IMR-90 (cell line): Measurements from ENCODE around the gene ALDOC. TPM values are rescaled to one million over a fixed set of nuclear protein-coding genes. Genes with fewer than 3 reads are reported as not detected.

Source experiments
- ATAC-seq: fragments of 200-7000 bp; cut with Tn5 transposase; 2 replicates; pipeline ENCODE4 v1.9.1; 2020; ENCODE audit warnings: low read depth, mild to moderate bottlenecking, moderate library complexity
- BruUV-seq: library from RNA; stranded (reverse); fragments of 400-500 nt; replicated peaks from 2 replicates; lab custom pipeline; 2021; lab: Mats Ljungman, UMichigan
- CTCF ChIA-PET: fragments of 300-600 bp; formaldehyde crosslinking; extraction: SDS; loops from one replicate; lab custom pipeline; 2021; ENCODE audit warnings: antibody characterized with exemption; lab: Yijun Ruan, JAX
- POLR2A ChIA-PET: fragments of 300-600 bp; sonication (Branson Sonifier 250); formaldehyde crosslinking; loops from one replicate; lab custom pipeline; 2022; ENCODE audit warnings: antibody characterized with exemption; ENCODE audit not compliant: unreplicated experiment; lab: Charles Lee
- DNase-seq: peaks from one replicate; pipeline ENCODE4 v3.0.0; 2013
- H2AFZ ChIP-seq: replicated peaks from 2 replicates; pipeline ENCODE3; 2013; ENCODE audit warnings: low read length, mild to moderate bottlenecking; ENCODE audit not compliant: poor library complexity
- H2AK5ac ChIP-seq: 2 replicates; pipeline ENCODE4 v1.6.1; 2013; ENCODE audit warnings: low read depth, low read length, inconsistent platforms
- H2AK9ac ChIP-seq: replicated peaks from 2 replicates; pipeline ENCODE3; 2013; ENCODE audit warnings: mild to moderate bottlenecking, low read depth, low read length, moderate library complexity; ENCODE audit not compliant: poor library complexity
- H2BK120ac ChIP-seq: 2 replicates; pipeline ENCODE4 v1.6.1; 2013; ENCODE audit warnings: low read depth, low read length, inconsistent platforms
- H2BK15ac ChIP-seq: 3 replicates; pipeline ENCODE4 v1.6.1; 2013; ENCODE audit warnings: low read depth, low read length, inconsistent platforms
- H2BK20ac ChIP-seq: 2 replicates; pipeline ENCODE4 v1.6.1; 2013; ENCODE audit warnings: low read depth, mild to moderate bottlenecking, inconsistent platforms, low read length, moderate library complexity
- H2BK5ac ChIP-seq: 2 replicates; pipeline ENCODE4 v1.6.1; 2013; ENCODE audit warnings: mild to moderate bottlenecking, low read depth, low read length, inconsistent platforms; ENCODE audit not compliant: poor library complexity, severe bottlenecking
- H3K14ac ChIP-seq: replicated peaks from 2 replicates; pipeline ENCODE4 v1.6.1; 2013; ENCODE audit warnings: low read depth, low read length, inconsistent platforms
- H3K18ac ChIP-seq: 2 replicates; pipeline ENCODE4 v1.6.1; 2013; ENCODE audit warnings: low read depth, low read length, control low read depth
- H3K23ac ChIP-seq: 2 replicates; pipeline ENCODE4 v1.6.1; 2013; ENCODE audit warnings: low read depth, low read length, inconsistent platforms
- H3K27ac ChIP-seq: 2 replicates; pipeline ENCODE4 v1.5.1; 2013; ENCODE audit warnings: mild to moderate bottlenecking, control low read depth, low read length; ENCODE audit not compliant: insufficient read depth
- H3K27me3 ChIP-seq: 2 replicates; pipeline ENCODE4 v1.6.1; 2013; ENCODE audit warnings: low read length; ENCODE audit not compliant: control insufficient read depth, insufficient read depth
- H3K36me3 ChIP-seq: 2 replicates; pipeline ENCODE4 v1.6.1; 2013; ENCODE audit warnings: low read length, mixed read lengths; ENCODE audit not compliant: control insufficient read depth, insufficient read depth
- H3K4ac ChIP-seq: 2 replicates; pipeline ENCODE4 v1.6.1; 2013; ENCODE audit warnings: low read depth, low read length, inconsistent platforms
- H3K4me1 ChIP-seq: 2 replicates; pipeline ENCODE4 v1.6.1; 2013; ENCODE audit warnings: low read length, mixed read lengths; ENCODE audit not compliant: control insufficient read depth, insufficient read depth
- H3K4me2 ChIP-seq: 2 replicates; pipeline ENCODE4 v1.6.1; 2013; ENCODE audit warnings: low read depth, mild to moderate bottlenecking, control low read depth, low read length, moderate library complexity
- H3K4me3 ChIP-seq: 2 replicates; pipeline ENCODE4 v1.5.1; 2013; ENCODE audit warnings: low read depth, mild to moderate bottlenecking, control low read depth, low read length, moderate library complexity; ENCODE audit not compliant: insufficient read depth
- H3K56ac ChIP-seq: 2 replicates; pipeline ENCODE4 v1.6.1; 2013; ENCODE audit warnings: low read length, inconsistent platforms; ENCODE audit not compliant: insufficient read depth; ENCODE audit errors: extremely low read depth
- H3K79me1 ChIP-seq, 2 experiments: 2 replicates each; pipeline ENCODE4 v1.6.1; 2013; ENCODE audit warnings: low read length in 2 of 2, inconsistent platforms in 1 of 2, low read depth in 1 of 2
- H3K9ac ChIP-seq: 2 replicates; pipeline ENCODE4 v1.6.1; 2013; ENCODE audit warnings: low read depth, low read length, control low read depth
- H3K9me1 ChIP-seq: 2 replicates; pipeline ENCODE4 v1.6.1; 2013; ENCODE audit warnings: low read length, inconsistent platforms; ENCODE audit not compliant: insufficient read depth
- H3K9me3 ChIP-seq: 2 replicates; pipeline ENCODE4 v1.6.1; 2013; ENCODE audit warnings: low read length; ENCODE audit not compliant: control insufficient read depth, insufficient read depth
- H4K20me1 ChIP-seq: 2 replicates; pipeline ENCODE4 v1.6.1; 2013; ENCODE audit warnings: low read length, inconsistent platforms; ENCODE audit not compliant: insufficient read depth
- H4K5ac ChIP-seq: 2 replicates; pipeline ENCODE4 v1.6.1; 2013; ENCODE audit warnings: mild to moderate bottlenecking, low read depth, low read length, control low read depth
- H4K8ac ChIP-seq, 2 experiments: 2 replicates each; pipeline ENCODE4 v1.6.1; 2013; ENCODE audit warnings: low read depth in 2 of 2, low read length in 2 of 2, control low read depth in 1 of 2, inconsistent platforms in 1 of 2
- H4K91ac ChIP-seq: 2 replicates; pipeline ENCODE4 v1.6.1; 2013; ENCODE audit warnings: low read depth, low read length, inconsistent platforms; ENCODE audit not compliant: insufficient read depth
- CTCF ChIP-seq: conservative IDR thresholded peaks from 2 replicates; pipeline ENCODE4 v1.5.1; 2012; ENCODE audit warnings: mild to moderate bottlenecking, low read depth, low read length, improper control_type of control experiment
- WGBS, 2 experiments: methylation state at CpG; one replicate each; pipeline versions ENCODE4 v1.1.5 to v1.1.7; 2013; ENCODE audit warnings: missing lambda C conversion rate in 2 of 2; ENCODE audit not compliant: insufficient read length in 1 of 2; ENCODE audit errors: extremely low coverage in 2 of 2; 5-methylcytosine and 5-hydroxymethylcytosine counted together
- dilution Hi-C: fragments of 300-500 bp; cut with HindIII; formaldehyde crosslinking; loops from one replicate; pipeline ENCODE4 v1.14.3; 2018; ENCODE audit warnings: low sequenced_read_pairs; ENCODE audit not compliant: unreplicated experiment
- in situ Hi-C: fragments of 300-500 bp; cut with MboI; formaldehyde crosslinking; loops from 3 replicates; pipeline ENCODE4 v1.14.3; 2019; ENCODE audit warnings: low sequenced_read_pairs, inconsistent platforms, mixed read lengths
- intact Hi-C: fragments of 100-400 bp; cut with micrococcal nuclease; formaldehyde crosslinking; loops from 2 replicates; pipeline ENCODE4 v1.10.0; 2022
- polyA plus RNA-seq, 3 experiments: library from polyadenylated mRNA; depleted of rRNA; stranded (reverse); fragments of >200 nt; gene quantifications; 2 replicates each; pipeline ENCODE4 v1.2.3, GENCODE V29; 2012; ENCODE audit warnings: low replicate concordance in 1 of 3
- total RNA-seq: library from RNA; depleted of rRNA; stranded (reverse); fragments of >200 nt; gene quantifications from 2 replicates; pipeline ENCODE4 v1.2.3, GENCODE V29; 2012
- TF ChIP-seq, protein P1 (sequence below): fragments of 150-350 bp; IDR thresholded peaks from 2 replicates; pipeline ENCODE4 v1.6.1; 2016; ENCODE audit warnings: low read depth, mild to moderate bottlenecking, low read length, moderate library complexity, borderline replicate concordance

ALDOC gene
- total and polyA plus RNA-seq, 2 of the 4 experiments (the other 2 are of a cell fraction), result 47.0 to 69.7 TPM

- no peak overlapping the region for H3K56ac ChIP-seq
- peaks cover 10% of the 10 kb centered on the region; the same call in 1 of the 2 replicates for H3K9me1 ChIP-seq
- no peak overlapping the region for H4K5ac ChIP-seq
- H3K79me1 ChIP-seq, result peaks cover 14 to 27% of the 10 kb centered on the region in 2 experiments
- H3K4me2 ChIP-seq, result no peak overlapping the region
- H3K18ac ChIP-seq, result no peak overlapping the region
- dilution Hi-C loops (no loop called here), in situ Hi-C loops (no loop called here), intact Hi-C loops (loop anchor here (10.0 kb wide), 1 partner anchor 145 kb away; the partner anchor contains the start of gene SLC46A1)
- no peak overlapping the region for H3K27ac ChIP-seq
- no CpG with 5 or more reads among the region's 3 CpGs for WGBS, 2 experiments
- H3K23ac ChIP-seq, result no peak overlapping the region
- no peak overlapping the region for H3K4me3 ChIP-seq
- H3K27me3 ChIP-seq, result no peaks in the 10 kb centered on the region
- TF ChIP-seq, protein P1, sequence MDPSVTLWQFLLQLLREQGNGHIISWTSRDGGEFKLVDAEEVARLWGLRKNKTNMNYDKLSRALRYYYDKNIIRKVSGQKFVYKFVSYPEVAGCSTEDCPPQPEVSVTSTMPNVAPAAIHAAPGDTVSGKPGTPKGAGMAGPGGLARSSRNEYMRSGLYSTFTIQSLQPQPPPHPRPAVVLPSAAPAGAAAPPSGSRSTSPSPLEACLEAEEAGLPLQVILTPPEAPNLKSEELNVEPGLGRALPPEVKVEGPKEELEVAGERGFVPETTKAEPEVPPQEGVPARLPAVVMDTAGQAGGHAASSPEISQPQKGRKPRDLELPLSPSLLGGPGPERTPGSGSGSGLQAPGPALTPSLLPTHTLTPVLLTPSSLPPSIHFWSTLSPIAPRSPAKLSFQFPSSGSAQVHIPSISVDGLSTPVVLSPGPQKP, result no peak
- TF ChIP-seq CTCF, result no peak
- peaks cover 6% of the 10 kb centered on the region for H3K4me1 ChIP-seq
- peak overlapping the region; percentile 25 for H2AK9ac ChIP-seq
- DNase-seq, result no peak
- H2AK5ac ChIP-seq, result no peak overlapping the region
- ChIA-PET POLR2A (no interaction called here), CTCF (interaction anchor here (1.0 kb wide), 1 partner anchor 8 kb away, joined by 3 read pairs; no protein-coding TSS in a partner anchor)
- no peak overlapping the region for H3K4ac ChIP-seq
- no peak overlapping the region for H2BK20ac ChIP-seq
- no peak overlapping the region for H4K91ac ChIP-seq
- no peak overlapping the region for H2AFZ ChIP-seq
- H3K9me3 ChIP-seq, result no peaks in the 10 kb centered on the region
- H2BK120ac ChIP-seq, result no peak overlapping the region
- no peak overlapping the region for H2BK15ac ChIP-seq
- no peak overlapping the region for H3K14ac ChIP-seq
- H4K20me1 ChIP-seq, result peaks cover 13% of the 10 kb centered on the region
- BruUV-seq, result no TSS peak
- no peak overlapping the region for H2BK5ac ChIP-seq
- H3K36me3 ChIP-seq, result peaks cover 18% of the 10 kb centered on the region
- H3K9ac ChIP-seq, result no peak overlapping the region
- no peak overlapping the region for H4K8ac ChIP-seq
- no peak for ATAC-seq
Observed at GRCh38 chr17:28549236-28550132, 27.2 kb downstream of the ALDOC start.
